ENCODE measurements around the gene CALML3.

The CALML3 gene

GRCh38 chr10:5573968-5574641 is 49.3 kb downstream of the CALML3 start:
- no peak for DNase-seq

- DNase-seq: no peak
Observed at GRCh38 chr10:5574642-5575131, 49.9 kb downstream of the CALML3 start.

- DNase-seq: no peak
Observed at GRCh38 chr10:5575144-5575481, 50.4 kb downstream of the CALML3 start.

GRCh38 chr10:5575482-5576153 is 50.9 kb downstream of the CALML3 start:
- no peak for DNase-seq

- DNase-seq: no peak
Observed at GRCh38 chr10:5576154-5576748, 51.5 kb downstream of the CALML3 start.
